Sigmoid colon (tissue), 7 donors: Measurements from ENCODE around the gene COPS4. TPM values are rescaled to one million over a fixed set of nuclear protein-coding genes. Genes with fewer than 3 reads are reported as not detected.
"Not testable (repeated sequence)": the region's sequence is repeated elsewhere in the genome, so short reads cannot be mapped to it uniquely, and the experiment has no call there.

Experiments
- DNase-seq: peaks from one replicate; pipeline ENCODE4 v3.0.0-alpha.2; 2019
- H3K27ac ChIP-seq, 4 donors: fragments of 200-600 bp; sonication (generic); one replicate each; pipeline ENCODE4 v1.5.1; 2016 to 2019; ENCODE audit warnings: mild to moderate bottlenecking in 1 of 4
- H3K27me3 ChIP-seq, 3 donors: fragments of 200-600 bp; sonication (generic); one replicate each; pipeline ENCODE4 v1.5.1; 2019; ENCODE audit warnings: mild to moderate bottlenecking in 1 of 3
- H3K36me3 ChIP-seq, 4 donors: fragments of 200-600 bp; sonication (generic); one replicate each; pipeline ENCODE4 v1.5.1; 2016 to 2019
- H3K4me1 ChIP-seq, 4 donors: fragments of 200-600 bp; sonication (generic); one replicate each; pipeline ENCODE4 v1.5.1; 2017 to 2019
- H3K4me3 ChIP-seq, 4 donors: fragments of 200-600 bp; sonication (generic); one replicate each; pipeline ENCODE4 v1.5.1; 2017 to 2019; ENCODE audit warnings: mild to moderate bottlenecking in 2 of 4, moderate library complexity in 1 of 4
- H3K9me3 ChIP-seq, 4 donors: fragments of 200-600 bp in 3 of 4; sonication (generic) in 3 of 4; one replicate each; pipeline versions ENCODE4 v1.5.1 to v1.6.1; 2013 to 2019
- CTCF ChIP-seq, 4 experiments: fragments of 450-650 bp in 3 of 4; fragments of 200-600 bp in 1 of 4; IDR thresholded peaks; one replicate each; pipeline ENCODE4 v1.5.1; 2016 to 2019; ENCODE audit warnings: antibody characterized with exemption in 4 of 4, mild to moderate bottlenecking in 3 of 4, moderate library complexity in 2 of 4
- EP300 ChIP-seq, 4 donors: sonication (generic); formaldehyde crosslinking; IDR thresholded peaks; one replicate each; pipeline ENCODE4 v1.6.1; 2017; ENCODE audit warnings: antibody characterized with exemption in 4 of 4
- POLR2A ChIP-seq, 2 donors: fragments of 450-650 bp; IDR thresholded peaks; one replicate each; pipeline ENCODE4 v1.6.1; 2016; ENCODE audit warnings: antibody characterized with exemption in 2 of 2, mild to moderate bottlenecking in 2 of 2, moderate library complexity in 2 of 2
- POLR2AphosphoS5 ChIP-seq, 4 donors: sonication (generic); formaldehyde crosslinking; IDR thresholded peaks; one replicate each; pipeline ENCODE4 v1.6.1; 2017; ENCODE audit warnings: antibody characterized with exemption in 4 of 4
- WGBS, 2 donors: extraction: QIAGEN DNeasy Blood & Tissue Kit; methylation state at CpG; one replicate each; pipeline ENCODE4 v1.1.7; 2013; 5-methylcytosine and 5-hydroxymethylcytosine counted together
- intact Hi-C: fragments of 100-400 bp; cut with DNase I; formaldehyde crosslinking; loops from one replicate; pipeline ENCODE4 v1.15.1; 2023
- polyA plus RNA-seq, 3 donors: library from polyadenylated mRNA; stranded (reverse); fragments of 200-250 nt; gene quantifications; one replicate each; pipeline ENCODE4 v1.2.3, GENCODE V29; 2013
- total RNA-seq, 4 donors: library from RNA; depleted of rRNA; stranded (reverse); fragments of >200 nt; gene quantifications; one replicate each; pipeline ENCODE4 v1.1.0, GENCODE V29; 2016
- donor health status: healthy with polysubstance abuse.
- donor health status: Bipolar disorder and iron deficiency.
- donor health status: healthy.

COPS4 gene
- total and polyA plus RNA-seq, 7 donors: 28.9 to 64.6 (median 33.0) TPM

- Histone ChIP-seq H3K36me3 (no peaks in the 10 kb centered on the region), H3K9me3 (no peaks in the 10 kb centered on the region), H3K4me1 (no peaks in the 10 kb centered on the region), H3K27ac (no peak overlapping the region), H3K27me3 (no peaks in the 10 kb centered on the region), H3K4me3 (no peak overlapping the region)
- DNase-seq: no peak
- intact Hi-C loops: no loop called here
- TF ChIP-seq POLR2AphosphoS5 (IDR thresholded peaks at IDR 0.05): no peak
- no peak for TF ChIP-seq EP300 (IDR thresholded peaks at IDR 0.05)
- TF ChIP-seq POLR2A (IDR thresholded peaks at IDR 0.05): no peak
- TF ChIP-seq CTCF (IDR thresholded peaks at IDR 0.05): no peak
These were observed 36.1 kb upstream of the COPS4 start for GRCh38 chr4:82998898-82999297.

- Histone ChIP-seq H3K4me1 (no peaks in the 10 kb centered on the region), H3K27ac (no peak overlapping the region), H3K4me3 (no peak overlapping the region), H3K9me3 (no peaks in the 10 kb centered on the region), H3K27me3 (no peaks in the 10 kb centered on the region), H3K36me3 (no peaks in the 10 kb centered on the region)
- TF ChIP-seq POLR2AphosphoS5 (IDR thresholded peaks at IDR 0.05) (no peak), POLR2A (IDR thresholded peaks at IDR 0.05) (no peak), CTCF (IDR thresholded peaks at IDR 0.05) (no peak), EP300 (IDR thresholded peaks at IDR 0.05) (no peak)
- DNase-seq: no peak
- intact Hi-C loops: no loop called here
- WGBS, 2 donors: 93 to 96% methylated on average over 3 of the region's 3 CpGs
These were observed 32.7 kb upstream of the COPS4 start for GRCh38 chr4:83002329-83002728.

GRCh38 chr4:83003044-83003791 is 31.8 kb upstream of the COPS4 start:
- H3K36me3 ChIP-seq, DNase-seq, H3K9me3 ChIP-seq, intact Hi-C loops, H3K4me3 ChIP-seq, H3K27me3 ChIP-seq, H3K4me1 ChIP-seq, H3K27ac ChIP-seq: not testable (repeated sequence)
- WGBS, 2 donors: 91 to 94% methylated on average over 14 of the region's 14 CpGs

- 72 to 76% methylated on average over 3 of the region's 3 CpGs for WGBS, 2 donors
- intact Hi-C loops: no loop called here
- Histone ChIP-seq H3K4me3 (peak overlapping the region; percentile 71 to 76 (median 72)), H3K27ac (peak overlapping the region; percentile 88 to 97 (median 90)), H3K27me3 (no peaks in the 10 kb centered on the region), H3K36me3 (no peaks in the 10 kb centered on the region), H3K9me3 (no peaks in the 10 kb centered on the region), H3K4me1 (peaks cover 0 to 37% (median 33%) of the 10 kb centered on the region in 4 donors)
- no peak for DNase-seq
- no peak for TF ChIP-seq CTCF (IDR thresholded peaks at IDR 0.05)
- no peak for TF ChIP-seq POLR2AphosphoS5 (IDR thresholded peaks at IDR 0.05)
- no peak for TF ChIP-seq POLR2A (IDR thresholded peaks at IDR 0.05)
- no peak for TF ChIP-seq EP300 (IDR thresholded peaks at IDR 0.05)
These were observed 25.5 kb upstream of the COPS4 start for GRCh38 chr4:83009529-83009928.

- Histone ChIP-seq H3K4me3 (peak overlapping the region; percentile 71 to 76 (median 72)), H3K27ac (peak overlapping the region; percentile 88 to 97 (median 90)), H3K4me1 (peaks cover 0 to 37% (median 33%) of the 10 kb centered on the region in 4 donors), H3K36me3 (no peaks in the 10 kb centered on the region), H3K9me3 (no peaks in the 10 kb centered on the region), H3K27me3 (no peaks in the 10 kb centered on the region)
- no peak for TF ChIP-seq CTCF (IDR thresholded peaks at IDR 0.05)
- no peak for TF ChIP-seq EP300 (IDR thresholded peaks at IDR 0.05)
- no peak for DNase-seq
- intact Hi-C loops: loop anchor here (2.0 kb wide), 1 partner anchor 635 kb away; no protein-coding TSS in a partner anchor
- WGBS, 2 donors: 1% methylated on average over 14 of the region's 14 CpGs
These were observed 24.9 kb upstream of the COPS4 start for GRCh38 chr4:83010111-83010521.
